ENCODE data around the gene CHRNA10.

The CHRNA10 gene

DNA sequence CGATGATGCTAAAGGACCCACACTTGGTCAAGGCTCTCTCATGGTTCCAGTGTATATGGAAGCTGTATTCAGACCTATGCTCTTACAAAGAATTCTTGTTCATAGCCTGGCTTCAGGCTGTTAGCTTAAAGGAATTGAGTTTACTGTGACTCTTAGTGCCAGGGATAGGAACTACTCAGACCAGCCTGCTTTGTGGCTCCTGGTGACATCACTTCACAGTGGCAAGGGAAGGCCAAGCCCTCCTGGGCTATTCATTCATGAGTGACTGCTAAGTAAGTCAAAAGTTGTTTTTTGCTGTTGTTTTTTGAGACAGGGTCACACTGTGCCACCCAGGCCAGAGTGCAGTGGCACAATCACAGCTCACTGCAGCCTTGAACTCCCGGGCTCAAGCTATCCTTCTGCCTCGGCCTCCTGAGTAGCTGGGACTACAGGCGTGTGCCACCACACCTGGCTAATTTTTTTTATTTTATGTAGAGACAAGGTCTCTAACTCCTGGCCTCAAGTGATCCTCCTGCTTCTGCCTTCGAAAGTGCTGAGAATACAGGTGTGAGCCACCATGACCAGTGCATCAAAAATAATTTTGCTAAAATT lies 39.0 kb downstream of the CHRNA10 start:
- no peak for DNase-seq (ENCODE audit: low read depth)

GRCh38 chr11:3631331-3631730 lies 39.9 kb downstream of the CHRNA10 start:
- DNase-seq (ENCODE audit: low read depth): no peak

- DNase-seq (ENCODE audit: low read depth): peak; percentile 88
These were observed 43.9 kb downstream of the CHRNA10 start for GRCh38 chr11:3627291-3627690.

DNA sequence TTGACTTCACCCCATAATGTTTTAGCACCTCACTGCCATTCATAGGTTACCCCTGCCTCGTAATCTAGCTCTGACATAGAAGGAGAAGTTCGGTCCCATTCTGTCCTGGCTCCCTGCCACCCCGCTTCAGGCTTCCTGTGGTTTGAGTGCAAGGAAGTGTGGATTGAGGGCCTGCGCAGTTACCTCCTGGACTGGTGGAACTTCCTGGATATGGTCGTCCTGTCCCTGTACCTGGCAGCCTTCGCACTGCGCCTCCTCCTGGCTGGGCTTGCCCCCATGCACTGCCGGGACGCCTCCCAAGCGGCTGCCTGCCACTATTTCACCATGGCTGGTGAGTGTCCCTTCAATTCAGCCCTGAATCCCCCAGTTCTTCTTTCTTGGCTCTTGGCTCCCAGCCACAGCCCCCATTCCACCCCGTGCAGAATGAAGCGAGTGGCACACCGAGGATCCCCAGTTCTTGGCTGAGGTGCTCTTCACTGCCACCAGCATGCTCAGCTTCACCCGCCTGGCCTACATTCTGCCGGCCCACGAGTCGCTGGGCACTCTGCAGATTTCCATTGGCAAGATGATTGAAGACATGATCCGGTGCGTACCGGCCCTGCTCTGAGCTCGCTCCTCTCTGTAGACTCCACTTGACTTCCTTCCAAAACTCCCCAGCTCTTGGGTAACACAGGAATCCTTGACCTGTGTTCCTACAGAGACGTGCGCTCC lies 44.8 kb downstream of the CHRNA10 start:
- no peak for DNase-seq (ENCODE audit: low read depth)

DNA sequence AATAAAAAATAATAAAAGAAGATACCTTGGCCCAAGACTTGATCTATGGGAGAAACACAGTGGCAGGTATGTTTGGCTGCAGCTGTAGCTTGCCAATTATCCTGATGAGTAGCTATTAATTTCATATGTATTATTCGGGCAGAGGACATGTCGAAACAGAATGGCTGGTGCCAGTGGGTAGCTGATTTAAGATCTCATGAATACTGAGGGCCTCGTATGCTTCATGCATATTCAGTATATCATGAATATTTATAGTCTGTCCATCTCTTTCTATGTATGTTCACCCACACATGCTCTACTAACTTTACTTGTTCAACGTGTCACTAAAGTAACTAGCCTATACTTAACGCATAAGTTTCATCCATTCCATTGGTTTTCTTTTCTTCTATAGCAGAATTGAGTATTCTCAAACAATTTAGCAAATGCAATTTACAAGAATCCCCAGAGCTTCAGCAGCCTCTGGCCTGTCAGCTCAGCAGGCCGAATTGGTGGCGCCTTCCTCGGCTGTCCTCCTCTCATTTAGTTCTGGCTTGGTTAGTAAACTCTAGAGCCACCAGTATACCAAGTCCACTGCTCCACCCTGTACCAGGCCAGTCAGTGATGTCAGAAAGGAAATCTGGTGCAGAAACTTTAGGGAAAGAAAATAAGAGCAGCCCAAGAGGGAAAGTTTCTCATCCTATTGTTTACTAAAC lies 47.3 kb downstream of the CHRNA10 start:
- no peak for DNase-seq (ENCODE audit: low read depth)

DNA sequence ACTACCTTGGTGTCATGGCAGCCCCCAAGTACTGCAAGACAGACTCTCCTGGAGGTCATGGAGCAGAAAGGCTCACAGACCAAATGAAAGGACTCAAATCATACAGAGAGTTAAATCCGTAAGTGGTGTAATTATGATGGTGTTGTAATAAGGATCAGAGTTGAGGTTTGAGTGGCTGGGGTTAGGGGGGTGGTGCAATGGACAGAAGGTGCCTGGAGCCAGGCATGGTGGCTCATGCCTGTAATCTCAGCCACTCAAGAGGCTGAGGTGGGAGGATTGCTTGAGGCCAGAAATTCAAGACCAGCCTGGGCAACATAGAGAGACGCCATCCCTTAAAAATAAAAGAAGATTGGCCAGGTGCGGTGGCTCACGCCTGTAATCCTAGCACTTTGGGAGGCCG lies 48.1 kb downstream of the CHRNA10 start:
- DNase-seq (ENCODE audit: low read depth): peak; percentile 28

DNA sequence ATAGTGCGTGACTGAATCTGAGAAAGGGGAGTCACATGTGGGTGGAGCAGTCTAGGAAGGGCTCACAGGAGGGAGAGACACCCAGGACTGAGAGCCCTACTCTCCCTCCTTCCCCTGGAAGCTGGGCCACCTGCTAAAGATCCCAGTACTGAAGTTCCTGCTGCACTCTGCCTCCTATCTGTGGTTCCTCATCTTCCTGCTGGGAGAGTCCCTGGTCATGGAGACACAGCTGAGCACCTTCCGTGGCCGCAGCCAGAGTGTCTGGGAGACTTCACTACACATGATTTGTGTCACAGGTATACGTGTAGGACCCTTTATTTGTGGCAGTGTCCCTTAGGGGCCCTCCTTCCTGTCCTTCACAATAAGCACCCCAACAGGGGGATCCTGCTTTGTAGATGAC lies 48.7 kb downstream of the CHRNA10 start:
- DNase-seq (ENCODE audit: low read depth): no peak

GRCh38 chr11:3617990-3618389 lies 53.2 kb downstream of the CHRNA10 start:
- no peak for DNase-seq (ENCODE audit: low read depth)

- DNase-seq (ENCODE audit: low read depth): no peak
These were observed 54.3 kb downstream of the CHRNA10 start for GRCh38 chr11:3616721-3617460.

DNA sequence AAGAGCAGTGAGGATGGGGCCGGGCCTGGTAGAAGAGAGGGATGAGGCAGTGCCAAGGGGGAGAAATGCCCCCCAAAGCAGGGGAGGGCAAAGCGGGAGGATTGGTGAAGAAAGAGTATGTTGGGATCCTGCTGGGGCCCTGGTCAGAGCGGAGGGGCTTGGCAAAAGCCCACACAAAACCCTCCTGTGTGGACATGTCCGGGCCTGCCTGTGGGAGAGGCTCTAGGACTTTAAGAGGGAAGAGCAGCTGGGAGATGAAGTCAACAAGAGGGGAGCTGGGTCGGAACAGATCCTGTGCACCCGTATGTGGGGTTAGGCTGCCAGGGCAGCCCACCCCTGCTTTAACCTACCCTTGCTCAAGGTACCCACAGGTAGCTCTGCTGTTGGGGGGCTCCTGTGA lies 55.2 kb downstream of the CHRNA10 start:
- no peak for DNase-seq (ENCODE audit: low read depth)

Measured in amniotic epithelial cell (primary cell).